NCI-H226 (cell line): ENCODE results near the gene MDFI.
A peak's percentile ranks its signal among the peaks of the same experiment; 100 is the strongest.
"Not testable (repeated sequence)": the region's sequence is repeated elsewhere in the genome, so short reads cannot be mapped to it uniquely, and the experiment has no call there.

Source experiments
- DNase-seq: peaks from one replicate; pipeline ENCODE4 v3.0.0-alpha.2; 2015

Gene MDFI

DNA sequence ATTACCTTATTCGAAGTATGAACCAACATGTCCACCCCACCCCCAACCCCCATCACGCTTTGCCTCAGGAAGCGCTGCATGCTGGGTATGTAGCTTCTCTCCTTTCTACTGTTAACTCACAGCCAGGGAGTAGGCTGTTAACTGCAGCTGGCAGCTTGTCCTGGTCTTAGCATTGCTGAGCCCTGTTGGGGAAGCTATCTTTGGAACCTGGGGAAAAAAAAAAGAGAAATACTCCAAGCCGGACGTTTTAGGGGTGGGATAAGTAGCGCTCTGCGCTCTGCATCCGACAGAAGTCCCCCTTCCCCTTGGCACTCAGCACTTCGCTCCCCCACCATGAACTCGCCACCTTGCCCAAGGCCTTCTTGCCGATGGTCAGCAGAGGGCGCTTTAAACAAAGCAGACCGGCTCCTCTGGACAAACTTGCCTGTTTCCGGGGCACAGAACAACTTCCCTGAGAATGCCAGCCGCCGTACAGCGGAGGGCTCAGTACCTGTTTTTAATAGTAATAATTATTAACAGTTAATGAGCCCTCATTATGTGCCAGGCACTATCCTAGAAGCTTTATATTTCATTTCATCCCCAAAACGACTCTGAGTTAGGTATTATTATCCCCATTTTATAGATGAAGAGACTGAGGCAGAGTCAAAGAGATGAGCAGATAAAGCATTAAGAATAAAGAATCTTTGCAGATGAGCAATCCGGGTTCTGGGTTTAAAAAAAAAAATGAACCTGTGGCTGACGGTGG, 35.2 kb upstream of the MDFI start:
- DNase-seq, result peak; percentile 66

DNA sequence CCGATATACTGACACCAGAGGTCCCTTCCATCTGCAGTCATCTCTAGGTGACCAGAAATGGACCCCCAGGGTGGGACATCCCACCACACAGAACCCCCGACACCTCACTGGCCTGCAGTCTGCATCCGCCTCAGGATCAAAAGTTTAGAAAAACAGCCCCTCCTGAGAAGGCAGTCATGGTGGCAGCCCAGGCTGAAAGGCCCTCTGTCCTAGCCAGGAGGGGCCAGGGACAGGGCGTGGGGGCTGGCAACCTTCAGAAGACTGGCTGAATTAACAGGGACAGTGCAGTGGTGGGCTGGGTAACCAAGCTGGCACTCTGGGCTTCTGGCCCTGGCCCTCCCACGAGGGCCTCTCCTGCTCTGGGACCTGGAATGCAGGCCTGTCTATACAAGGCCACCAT, 34.3 kb upstream of the MDFI start:
- no peak for DNase-seq

DNA sequence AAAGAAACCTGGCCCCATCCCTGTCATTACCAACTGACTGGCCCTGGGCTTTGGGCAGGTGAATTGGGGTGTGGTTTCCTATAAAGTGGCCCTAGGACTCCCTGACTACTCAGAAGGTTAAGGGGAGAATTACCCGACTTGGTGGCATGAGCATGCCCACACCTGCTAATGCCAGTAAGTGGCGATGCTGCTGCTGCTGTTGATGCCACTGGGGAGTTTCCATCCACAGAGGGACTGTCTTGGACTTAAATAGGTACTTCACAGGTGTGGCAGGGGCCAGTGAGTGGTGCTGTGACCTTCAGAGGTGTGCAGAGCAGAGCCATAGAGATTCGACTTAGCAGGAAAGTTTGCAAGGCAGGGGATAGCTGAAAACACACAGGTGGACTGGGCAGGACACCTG, 32.6 kb upstream of the MDFI start:
- no peak for DNase-seq

DNA sequence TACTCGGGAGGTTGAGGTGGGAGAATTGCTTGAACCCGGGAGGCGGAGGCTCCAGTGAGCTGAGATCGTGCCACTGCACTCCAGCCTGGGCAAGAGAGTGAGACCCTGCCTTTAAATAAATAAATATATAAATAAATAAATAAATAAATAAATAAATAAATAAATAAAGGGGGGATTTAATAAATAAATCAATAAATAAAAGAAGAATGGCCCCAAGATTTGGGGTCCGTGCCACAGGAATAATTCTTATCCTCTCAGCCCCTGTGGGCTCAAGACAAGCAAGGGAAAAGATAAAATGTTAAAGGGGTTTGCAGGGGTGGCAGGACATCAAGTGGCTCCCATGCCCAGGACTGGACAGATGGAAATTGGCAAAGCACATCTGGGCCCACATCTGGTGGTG, 31.2 kb upstream of the MDFI start:
- DNase-seq, result no peak

DNA sequence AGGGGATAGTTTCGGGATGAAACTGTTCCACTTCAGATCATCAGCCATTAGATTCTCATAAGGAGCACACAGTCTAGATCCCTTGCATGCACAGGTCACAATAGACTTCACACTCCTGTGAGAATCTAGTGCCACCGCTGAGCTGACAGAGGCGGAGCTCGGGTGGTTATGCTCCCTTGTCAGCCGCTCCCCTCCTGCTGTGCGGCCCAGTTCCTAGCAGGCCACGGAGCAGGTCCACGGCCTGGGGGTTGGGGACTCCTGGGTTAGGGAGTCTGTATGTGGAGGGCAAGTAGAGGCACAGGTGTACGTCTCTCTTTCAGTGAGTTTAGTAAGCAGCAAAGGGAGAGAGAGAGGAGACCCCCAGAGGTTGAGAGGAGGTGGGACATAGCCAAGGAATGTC, 30.5 kb upstream of the MDFI start:
- no peak for DNase-seq

DNA sequence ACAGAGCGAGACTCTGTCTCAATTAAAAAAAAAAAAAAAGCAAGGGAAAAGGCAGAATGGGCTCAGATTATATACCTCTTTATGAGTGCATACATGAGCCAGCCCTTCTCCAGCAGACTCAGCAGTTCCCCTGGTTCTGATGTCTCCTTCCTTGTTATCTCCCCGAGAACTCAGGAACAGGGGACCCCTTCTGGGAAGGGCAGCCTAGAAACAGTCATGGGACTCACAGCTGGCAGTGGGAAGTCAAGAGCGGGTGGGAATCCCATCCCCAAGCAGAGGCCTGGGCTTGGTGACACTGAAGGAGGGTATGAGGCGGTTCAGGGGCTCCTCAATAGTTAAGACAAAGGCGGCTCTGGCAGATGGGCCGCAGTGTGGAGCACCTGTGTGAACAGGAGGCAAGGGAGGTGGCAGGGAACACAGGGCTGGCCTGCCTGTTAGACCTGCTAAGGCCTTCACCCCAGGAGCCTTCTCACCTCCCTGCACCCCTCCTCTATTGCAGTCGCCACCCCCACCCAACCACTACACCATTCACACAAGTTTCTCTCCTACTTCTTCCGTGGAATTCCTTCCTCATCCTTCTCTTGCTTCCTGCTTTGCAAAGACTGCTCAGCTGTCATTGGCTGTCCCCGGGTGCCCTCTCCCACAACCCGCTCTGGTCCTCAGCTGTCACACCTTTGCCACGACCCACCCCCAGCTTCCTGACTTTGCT, 29.7 kb upstream of the MDFI start:
- DNase-seq, result no peak

DNA sequence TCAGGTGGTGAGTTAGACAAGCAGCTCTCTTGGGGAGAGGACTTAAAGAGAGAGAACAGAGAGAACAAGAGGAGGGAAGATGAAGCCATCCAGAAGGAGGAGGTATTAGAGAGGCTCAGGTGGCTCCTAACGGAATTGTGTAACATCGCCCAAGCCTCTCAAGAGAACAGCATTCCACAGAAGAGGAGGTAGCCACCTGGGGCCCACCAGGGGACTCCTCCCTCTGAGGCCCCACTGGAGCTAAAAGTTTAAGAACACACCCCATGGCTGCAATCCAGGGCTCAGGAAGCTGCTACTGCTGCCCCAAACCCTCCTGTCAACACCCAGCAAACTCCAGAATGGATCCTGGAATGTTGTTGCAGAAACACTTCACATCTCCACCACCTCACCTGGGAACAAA, 23.6 kb upstream of the MDFI start:
- DNase-seq, result no peak

DNA sequence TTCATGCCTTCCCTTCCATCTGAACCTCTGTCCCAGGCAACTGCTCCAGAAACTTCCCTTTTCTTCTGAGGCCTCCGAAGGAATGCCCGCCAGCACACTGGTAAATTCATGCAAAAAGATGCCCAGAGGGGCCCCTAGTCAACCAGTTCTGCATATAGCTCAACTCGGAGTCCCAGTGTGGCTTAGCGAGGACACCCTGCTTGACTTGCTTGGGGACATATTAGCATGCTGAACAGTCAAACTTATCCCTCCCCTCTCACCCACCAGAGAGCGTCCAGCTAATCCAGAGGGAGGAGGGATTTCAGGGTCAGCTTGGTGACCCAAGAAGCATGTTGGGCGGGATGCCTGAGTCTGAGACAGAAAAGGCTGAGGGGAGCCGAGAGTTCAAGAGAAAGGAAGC, 23.0 kb upstream of the MDFI start:
- no peak for DNase-seq

DNA sequence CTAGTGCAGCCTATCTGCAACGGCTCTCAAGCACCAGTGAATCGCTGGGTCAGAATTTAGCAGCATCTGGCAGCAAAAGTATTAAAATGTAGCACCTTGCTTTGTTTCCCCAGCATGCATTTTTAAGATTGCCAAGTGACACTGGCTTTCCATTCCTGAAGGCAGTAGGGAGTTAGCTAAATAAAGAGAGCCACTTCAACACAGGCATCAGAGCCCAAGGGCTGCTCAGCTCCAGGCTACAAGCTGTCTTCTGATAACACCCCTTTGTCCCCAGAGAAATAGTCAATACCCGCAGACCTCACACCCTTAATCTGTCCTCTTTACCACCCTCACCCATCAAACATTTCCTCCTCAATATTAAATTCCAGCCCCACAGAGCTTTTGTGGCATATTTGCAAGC, 19.7 kb upstream of the MDFI start:
- no peak for DNase-seq

DNA sequence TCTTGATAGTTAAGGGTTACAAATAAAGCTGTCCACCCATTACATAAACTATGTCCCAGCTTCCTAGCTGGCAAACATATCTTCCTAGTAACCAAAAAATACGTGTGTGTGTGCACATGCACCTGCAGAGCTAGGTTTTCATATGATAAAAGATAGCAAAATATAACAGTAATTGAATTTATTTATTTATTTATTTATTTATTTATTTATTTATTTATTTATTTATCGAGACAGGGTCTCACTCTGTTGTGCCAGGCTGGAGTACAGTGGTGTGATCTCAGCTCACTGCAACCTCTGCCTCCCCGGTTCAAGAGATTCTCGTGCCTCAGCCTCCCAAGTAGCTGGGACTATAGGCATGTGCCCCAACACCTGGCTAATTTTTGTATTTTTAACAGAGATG, 19.1 kb upstream of the MDFI start:
- not testable (repeated sequence) for DNase-seq

DNA sequence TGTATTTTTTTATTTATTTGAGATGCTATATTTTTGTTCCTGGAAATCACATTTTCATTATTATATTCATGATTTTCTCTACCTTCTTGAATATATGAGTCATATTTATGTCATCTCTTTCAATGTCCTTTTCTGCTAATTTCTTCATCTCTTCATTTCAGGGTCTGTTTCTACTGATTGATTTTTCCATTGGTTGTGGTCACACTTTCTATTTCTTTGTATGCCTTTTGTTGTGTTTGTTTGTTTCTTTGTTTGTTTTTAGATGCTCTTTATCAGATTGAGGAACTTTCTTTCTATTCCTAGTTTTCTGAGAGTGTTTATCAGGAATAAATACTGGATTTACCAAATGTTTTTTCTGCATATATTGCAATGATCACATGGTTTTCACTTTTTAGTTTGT, 16.9 kb upstream of the MDFI start:
- no peak for DNase-seq

DNA sequence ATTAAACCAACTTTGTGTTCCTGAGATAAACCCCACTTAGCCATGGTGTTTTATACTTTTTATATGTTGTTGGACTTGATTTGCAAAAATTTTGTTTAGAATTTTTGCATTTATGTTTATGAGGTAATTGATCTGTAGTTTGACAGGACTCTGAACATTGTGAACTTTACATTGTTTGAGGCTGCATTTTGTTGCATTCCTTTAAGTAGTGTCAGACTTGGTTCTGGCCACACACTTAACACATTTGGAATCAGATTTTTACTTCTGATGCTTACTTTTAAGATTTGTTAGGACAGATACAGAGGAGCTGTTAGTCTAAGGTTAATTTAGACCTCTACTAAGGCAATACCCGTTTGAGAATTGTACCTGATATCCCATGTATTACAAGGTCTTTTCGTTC, 16.5 kb upstream of the MDFI start:
- DNase-seq, result no peak

DNA sequence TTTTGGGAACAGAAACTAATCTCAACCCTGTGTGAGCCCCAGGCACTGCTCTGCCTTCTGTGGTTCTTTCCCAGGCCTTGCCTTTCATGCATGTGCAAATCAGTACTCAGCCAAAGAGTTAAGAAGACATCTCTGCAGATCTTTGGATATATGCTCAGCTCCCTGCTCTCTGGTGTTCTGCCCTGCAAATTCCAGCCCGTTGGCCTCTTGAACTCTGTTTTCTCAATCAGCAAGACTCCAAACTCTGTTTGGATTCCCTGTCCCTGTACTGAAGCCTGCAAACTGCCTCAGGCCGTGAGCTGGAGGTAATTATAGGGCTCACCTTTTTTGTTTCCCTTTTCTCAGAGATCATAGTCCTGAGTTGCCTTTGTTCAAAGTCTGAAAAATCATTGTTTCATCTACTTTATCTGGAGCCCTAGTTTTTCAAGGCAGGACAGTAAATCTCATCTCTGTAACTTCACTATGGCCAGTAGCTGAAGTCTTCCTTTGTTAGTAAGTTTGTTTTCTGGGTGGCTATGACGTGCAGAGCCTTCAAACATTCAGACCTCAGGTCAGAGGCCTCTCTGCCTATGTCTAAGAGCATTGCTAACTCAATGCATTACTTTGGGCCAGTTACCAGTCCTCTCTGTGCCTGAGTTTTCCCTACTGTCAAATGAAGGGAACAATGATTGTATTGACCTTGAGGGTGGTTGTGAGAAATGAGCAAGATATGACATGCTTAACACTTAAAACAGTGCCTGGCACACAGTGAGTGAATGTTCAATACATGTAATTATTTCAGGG, 15.9 kb upstream of the MDFI start:
- DNase-seq, result no peak

DNA sequence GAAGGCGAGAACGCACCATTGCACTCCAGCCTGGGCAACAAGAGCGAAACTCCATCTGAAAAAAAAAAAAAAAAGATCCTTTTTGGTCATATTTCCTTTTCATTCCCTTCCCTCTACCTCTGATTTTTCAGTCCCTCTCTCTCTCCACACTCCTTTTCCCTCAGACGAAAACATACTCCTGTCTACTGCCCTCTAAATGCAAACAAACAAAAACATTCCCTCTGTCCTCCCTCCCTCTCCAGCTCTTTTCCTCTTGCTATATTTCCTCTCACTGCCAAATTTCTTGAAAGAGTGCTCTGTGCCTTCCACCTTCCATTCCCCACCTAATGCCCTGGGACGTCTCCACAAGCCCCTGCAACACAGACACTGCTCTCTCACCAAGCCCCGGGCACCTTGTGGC, 14.9 kb upstream of the MDFI start:
- DNase-seq, result no peak

DNA sequence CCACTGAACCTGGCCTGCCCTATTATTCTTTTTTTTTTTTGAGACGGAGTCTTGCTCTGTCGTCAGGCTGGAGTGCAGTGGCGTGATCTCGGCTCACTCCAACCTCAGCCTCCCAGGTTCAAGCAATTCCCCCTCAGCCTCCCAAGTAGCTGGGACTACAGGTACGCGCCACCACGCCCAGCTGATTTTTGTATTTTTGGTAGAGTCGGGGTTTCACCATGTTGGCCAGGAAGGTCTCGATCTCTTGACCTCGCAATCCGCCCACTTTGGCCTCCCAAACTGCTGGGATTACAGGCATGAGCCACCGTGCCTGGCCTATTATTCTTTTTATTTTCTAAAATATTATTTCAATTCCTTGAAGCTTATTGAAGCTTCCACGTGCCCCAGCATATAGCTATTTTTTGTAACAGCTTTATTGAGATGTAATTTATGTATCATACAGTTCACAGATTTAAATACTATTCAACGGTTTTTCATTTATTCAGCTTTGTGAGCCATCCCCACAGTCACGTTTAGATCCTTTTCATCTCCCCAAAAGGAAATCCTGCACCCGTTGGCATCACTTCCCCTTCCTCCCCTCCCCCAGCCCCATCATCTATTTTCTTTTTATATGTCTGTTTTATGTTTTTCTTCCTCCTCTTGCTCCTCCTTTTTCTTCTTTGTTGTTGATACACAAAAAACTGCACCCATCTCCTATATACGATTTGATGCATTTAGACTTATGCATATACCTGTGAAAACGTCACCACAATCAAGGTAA, 13.5 kb upstream of the MDFI start:
- no peak for DNase-seq

DNA sequence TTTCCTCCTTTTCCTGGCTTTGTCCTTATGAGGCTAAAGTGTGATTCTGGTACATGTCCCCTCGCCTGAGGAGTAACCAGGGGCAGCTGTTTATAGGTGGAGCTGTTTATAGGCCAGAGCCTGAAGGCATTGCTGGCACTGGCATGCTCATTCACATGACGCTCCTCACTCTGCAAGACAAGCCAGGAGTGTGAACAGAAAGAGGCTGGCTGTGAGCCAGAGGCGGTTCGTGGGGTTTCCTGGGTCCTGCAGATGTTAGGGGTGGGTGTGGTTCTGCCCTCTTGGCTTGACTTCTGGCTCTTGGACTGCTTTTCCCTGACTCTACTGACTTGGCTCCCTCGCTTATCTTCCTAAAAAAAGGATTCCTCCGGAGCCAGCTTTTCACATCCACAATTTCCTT, 12.8 kb upstream of the MDFI start:
- no peak for DNase-seq

DNA sequence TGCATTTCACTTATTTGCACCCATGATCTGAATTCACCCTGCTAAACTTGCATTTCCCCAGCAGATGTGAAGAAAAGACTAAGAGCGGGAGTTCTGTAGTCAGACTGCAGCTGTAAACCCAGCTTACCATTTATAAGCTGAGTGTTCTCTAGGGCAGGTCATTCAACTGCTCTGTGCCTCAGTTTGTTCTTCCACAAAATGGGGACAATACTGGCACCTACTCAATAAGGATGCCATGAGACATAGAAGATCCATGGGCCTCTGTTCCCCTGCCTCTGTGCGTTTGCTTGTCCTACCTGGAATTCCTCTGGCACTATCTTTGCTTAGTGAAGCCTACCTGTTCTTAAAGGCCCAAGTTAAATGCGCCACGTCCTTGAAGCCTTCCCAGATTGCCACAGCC, 12.2 kb upstream of the MDFI start:
- DNase-seq, result no peak

DNA sequence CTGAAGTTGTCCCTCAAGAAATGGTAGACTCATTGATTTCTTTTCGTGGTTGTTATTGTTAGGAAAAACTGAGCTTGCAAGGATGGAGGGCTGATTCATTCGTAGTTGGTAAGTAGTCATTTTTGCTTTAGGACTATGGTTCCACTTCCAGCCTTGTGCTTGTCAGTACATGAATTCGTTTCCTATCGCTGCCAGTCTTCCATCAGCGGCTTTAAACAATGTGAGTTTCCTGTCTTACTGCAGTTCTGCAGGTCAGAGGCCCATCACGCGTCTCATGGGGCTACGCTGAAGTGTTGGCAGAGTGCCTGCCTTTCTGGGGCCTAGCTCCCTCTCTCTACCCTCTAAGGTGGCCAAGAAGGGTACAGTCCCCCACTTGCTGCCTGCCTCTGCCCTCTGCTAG, 11.4 kb upstream of the MDFI start:
- no peak for DNase-seq

DNA sequence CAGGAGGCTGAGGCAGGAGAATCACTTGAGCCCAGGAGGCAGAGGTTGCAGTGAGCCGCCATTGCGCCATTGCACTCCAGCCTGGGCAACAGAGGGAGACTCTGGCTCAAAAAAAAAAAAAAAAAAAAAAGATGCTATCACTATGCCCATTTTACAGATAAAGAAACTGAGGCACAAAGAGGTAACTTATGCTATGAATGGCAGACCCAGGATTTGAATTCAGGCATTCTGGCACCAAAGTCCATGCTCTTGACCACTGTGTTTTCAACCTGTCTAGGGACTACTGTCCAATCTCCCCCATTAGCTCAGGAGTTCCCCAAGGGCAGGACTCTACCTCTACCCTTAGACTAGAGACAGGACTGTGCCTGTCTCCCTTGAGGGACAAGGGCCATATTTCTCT, 9.1 kb upstream of the MDFI start:
- DNase-seq, result no peak

DNA sequence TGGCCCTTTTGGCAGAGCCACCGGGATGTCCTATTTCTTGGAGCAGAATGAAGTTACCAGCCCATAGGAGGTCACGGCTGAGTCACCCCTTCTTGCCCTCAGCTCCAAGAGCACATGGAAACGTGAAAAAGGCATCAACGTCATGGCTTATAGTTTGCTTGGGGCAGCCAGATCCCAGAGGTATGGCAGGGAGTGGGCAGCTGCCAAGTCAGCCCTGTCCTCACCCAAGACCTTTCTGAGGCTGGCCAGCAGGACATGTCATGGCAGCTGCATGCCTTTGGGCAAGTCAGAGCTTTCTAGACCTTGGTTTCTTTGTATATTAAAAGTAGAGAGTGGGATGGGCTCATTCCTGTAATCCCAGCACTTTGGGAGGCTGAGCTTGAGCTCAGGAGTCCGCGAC, 8.2 kb upstream of the MDFI start:
- DNase-seq, result no peak

DNA sequence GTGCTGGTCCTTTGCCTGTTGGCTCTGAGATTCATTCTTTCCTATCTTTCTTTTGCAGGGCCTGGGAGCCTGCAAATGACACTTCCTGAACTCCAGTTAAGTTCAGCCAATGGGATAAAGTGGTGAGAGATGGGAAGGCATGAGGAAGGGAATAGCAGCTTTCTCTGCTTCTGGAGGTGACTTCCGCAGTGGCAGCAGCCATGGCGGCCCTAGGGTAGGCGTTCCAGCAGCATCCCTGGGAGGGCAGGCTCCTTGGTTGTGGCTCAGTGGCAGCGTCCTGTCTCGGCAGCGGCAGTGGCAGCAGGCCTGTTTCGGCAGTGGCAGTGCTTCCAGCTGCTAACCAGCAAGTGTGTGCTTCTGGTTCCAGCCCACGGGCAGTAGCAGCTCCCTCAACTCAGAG, 7.3 kb upstream of the MDFI start:
- DNase-seq, result no peak

DNA sequence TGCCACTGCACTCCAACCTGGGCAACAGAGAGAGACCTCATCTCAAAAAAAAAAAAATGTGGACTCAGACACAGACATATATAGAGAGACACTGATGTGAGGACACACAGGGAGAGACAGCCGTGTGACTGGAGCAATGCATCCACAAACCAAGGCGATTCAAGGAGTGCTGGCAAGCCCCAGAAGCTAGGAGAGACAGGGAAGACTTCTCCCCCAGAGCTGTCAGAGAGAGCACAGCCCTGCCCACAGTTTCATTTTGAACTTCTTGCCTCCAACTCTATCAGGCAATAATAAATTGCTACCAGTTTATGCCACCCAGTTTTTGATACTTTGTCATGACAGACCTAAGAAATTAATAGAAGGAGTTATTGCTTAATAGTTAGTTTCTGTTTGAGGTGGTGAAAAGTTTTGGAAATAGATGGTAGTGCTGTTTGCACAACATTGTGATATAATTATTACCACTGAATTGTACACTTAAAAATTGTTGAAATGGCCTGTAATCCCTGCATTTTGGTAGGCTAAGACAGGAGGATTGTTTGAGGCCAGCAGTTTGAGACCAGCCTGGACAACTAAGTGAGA, 5.1 kb upstream of the MDFI start:
- DNase-seq, result no peak

DNA sequence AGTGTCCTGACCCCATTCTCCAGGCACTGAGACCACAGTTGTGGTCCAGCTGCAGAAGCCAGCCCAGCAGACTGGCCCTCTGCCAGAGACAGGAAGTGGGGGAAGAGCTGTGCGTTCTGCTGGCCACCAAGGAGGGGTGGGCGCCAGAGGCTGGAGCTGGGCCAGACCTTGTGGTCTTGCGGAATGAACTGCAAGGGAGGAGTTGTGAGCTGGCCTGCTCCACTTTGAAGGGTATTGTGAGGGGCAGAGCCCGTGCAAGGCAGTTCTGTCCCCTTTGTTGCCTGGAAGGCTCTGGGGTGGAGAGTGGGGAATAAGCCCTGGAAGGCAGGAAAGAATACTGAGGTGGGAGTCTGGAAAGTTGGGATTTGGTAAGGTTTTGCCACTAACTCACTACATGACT, 3.6 kb upstream of the MDFI start:
- no peak for DNase-seq
